Calu3 (cell line): Measurements from ENCODE around the gene CLK2. TPM values are rescaled to one million over a fixed set of nuclear protein-coding genes. Genes with fewer than 3 reads are reported as not detected.
A peak's percentile ranks its signal among the peaks of the same experiment; 100 is the strongest.
"Not testable (repeated sequence)": the region's sequence is repeated elsewhere in the genome, so short reads cannot be mapped to it uniquely, and the experiment has no call there.

Experiments
- BruUV-seq: library from RNA; stranded (reverse); fragments of 400-500 nt; replicated peaks from 2 replicates; lab custom pipeline; 2021; lab: Mats Ljungman, UMichigan
- CTCF ChIA-PET: fragments of 300-600 bp; sonication (Branson Sonifier 250); formaldehyde crosslinking; loops from one replicate; lab custom pipeline; 2022; ENCODE audit warnings: antibody characterized with exemption; lab: Charles Lee
- DNase-seq: peaks from one replicate; pipeline ENCODE4 v3.0.0; 2022
- H3K27ac Mint-ChIP-seq: one replicate; pipeline ENCODE4 v1.8.0; 2022; ENCODE audit warnings: mixed read lengths; ENCODE audit not compliant: unreplicated experiment
- H3K27me3 Mint-ChIP-seq: one replicate; pipeline ENCODE4 v1.8.0; 2022; ENCODE audit warnings: mixed read lengths; ENCODE audit not compliant: unreplicated experiment
- H3K36me3 Mint-ChIP-seq: one replicate; pipeline ENCODE4 v1.8.0; 2022; ENCODE audit warnings: mild to moderate bottlenecking, moderate library complexity, mixed read lengths; ENCODE audit not compliant: insufficient read depth, unreplicated experiment
- H3K4me1 Mint-ChIP-seq: one replicate; pipeline ENCODE4 v1.8.0; 2022; ENCODE audit warnings: mild to moderate bottlenecking, low read depth, mixed read lengths; ENCODE audit not compliant: unreplicated experiment
- H3K4me3 Mint-ChIP-seq: one replicate; pipeline ENCODE4 v1.8.0; 2022; ENCODE audit warnings: mild to moderate bottlenecking, low read depth, moderate library complexity, mixed read lengths; ENCODE audit not compliant: unreplicated experiment
- H3K9me3 Mint-ChIP-seq: one replicate; pipeline ENCODE4 v1.8.0; 2022; ENCODE audit warnings: low read depth, mixed read lengths; ENCODE audit not compliant: unreplicated experiment
- intact Hi-C: fragments of 100-400 bp; cut with micrococcal nuclease; formaldehyde crosslinking; loops from one replicate; pipeline ENCODE4 v1.10.0; 2022; ENCODE audit not compliant: unreplicated experiment
- total RNA-seq: library from RNA; stranded (reverse); gene quantifications from 2 replicates; pipeline ENCODE4 v1.2.3, GENCODE V29; 2022
- TF ChIP-seq, protein P1 (sequence below): fragments of 200-600 bp; IDR thresholded peaks from one replicate; pipeline ENCODE4 v1.8.0; 2022; ENCODE audit warnings: antibody characterized with exemption; ENCODE audit not compliant: unreplicated experiment

CLK2 gene
- total RNA-seq, 1 experiment from 2014 or later = 78.5 TPM

DNA sequence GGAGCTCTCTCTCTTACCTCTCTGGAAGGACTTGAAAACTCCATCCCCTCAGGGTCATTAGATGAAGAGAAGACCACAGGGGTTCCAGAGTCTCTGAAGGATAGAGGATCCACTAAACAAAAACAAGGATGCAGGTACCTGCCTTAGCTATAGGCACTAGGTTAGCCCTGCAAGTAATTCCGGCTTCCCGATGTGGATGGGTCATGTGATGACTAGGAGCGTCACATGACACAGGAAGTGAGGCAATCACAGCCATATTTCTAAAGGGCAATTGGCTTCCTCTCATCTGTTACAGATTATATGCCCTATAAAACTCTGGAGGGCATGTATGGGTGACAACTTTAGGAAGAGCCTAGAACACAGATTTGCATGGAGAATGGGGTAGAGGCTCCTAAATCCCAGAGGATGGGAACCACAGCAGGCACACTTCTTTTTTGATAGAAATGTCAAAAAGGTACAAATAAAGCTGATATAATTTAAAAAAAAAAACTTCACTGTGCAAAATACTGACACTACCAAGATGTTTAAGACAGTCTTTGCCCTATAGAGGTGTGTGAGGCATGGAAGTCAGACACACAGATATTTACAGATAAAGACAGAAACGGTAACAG lies 32.1 kb downstream of the CLK2 start:
- intact Hi-C loops = no loop called here
- CTCF ChIA-PET = interaction anchor here (0.6 to 2.4 kb wide), 3 partner anchors 8 to 269 kb away, joined by 4 to 13 read pairs (median 10); no protein-coding TSS in a partner anchor
- no peaks in the 10 kb centered on the region for H3K9me3 Mint-ChIP-seq
- H3K36me3 Mint-ChIP-seq = peaks cover 34% of the 10 kb centered on the region
- H3K27me3 Mint-ChIP-seq = no peaks in the 10 kb centered on the region
- peak overlapping the region; percentile 66 for H3K27ac Mint-ChIP-seq
- peak; percentile 76 for DNase-seq
- H3K4me3 Mint-ChIP-seq = peak overlapping the region; percentile 62
- TF ChIP-seq, protein P1, sequence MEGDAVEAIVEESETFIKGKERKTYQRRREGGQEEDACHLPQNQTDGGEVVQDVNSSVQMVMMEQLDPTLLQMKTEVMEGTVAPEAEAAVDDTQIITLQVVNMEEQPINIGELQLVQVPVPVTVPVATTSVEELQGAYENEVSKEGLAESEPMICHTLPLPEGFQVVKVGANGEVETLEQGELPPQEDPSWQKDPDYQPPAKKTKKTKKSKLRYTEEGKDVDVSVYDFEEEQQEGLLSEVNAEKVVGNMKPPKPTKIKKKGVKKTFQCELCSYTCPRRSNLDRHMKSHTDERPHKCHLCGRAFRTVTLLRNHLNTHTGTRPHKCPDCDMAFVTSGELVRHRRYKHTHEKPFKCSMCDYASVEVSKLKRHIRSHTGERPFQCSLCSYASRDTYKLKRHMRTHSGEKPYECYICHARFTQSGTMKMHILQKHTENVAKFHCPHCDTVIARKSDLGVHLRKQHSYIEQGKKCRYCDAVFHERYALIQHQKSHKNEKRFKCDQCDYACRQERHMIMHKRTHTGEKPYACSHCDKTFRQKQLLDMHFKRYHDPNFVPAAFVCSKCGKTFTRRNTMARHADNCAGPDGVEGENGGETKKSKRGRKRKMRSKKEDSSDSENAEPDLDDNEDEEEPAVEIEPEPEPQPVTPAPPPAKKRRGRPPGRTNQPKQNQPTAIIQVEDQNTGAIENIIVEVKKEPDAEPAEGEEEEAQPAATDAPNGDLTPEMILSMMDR = no peak
- no TSS peak for BruUV-seq
- peaks cover 20% of the 10 kb centered on the region for H3K4me1 Mint-ChIP-seq

DNA sequence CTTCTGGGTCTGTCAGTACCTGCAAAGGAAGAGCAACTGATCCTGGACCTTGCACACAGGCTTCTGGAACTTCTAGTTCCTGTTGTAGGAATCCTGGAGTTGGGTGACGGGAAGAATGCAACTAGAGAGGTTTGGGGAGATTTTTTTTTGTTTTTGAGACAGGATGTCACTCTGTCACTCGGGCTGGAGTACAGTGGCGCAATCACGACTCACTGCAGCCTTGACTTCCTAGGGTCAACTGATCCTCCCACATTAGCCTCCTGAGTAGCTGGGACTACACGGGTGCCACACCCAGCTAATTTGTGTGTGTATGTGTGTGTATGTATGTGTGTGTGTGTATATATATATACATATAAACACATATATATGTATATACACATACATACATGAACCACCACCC lies 36.9 kb downstream of the CLK2 start:
- DNase-seq = no peak
- no peak overlapping the region for H3K4me3 Mint-ChIP-seq
- H3K4me1 Mint-ChIP-seq = peaks cover 9% of the 10 kb centered on the region
- BruUV-seq = no TSS peak
- TF ChIP-seq, protein P1 = no peak
- no peak overlapping the region for H3K27ac Mint-ChIP-seq
- peaks cover 23% of the 10 kb centered on the region for H3K36me3 Mint-ChIP-seq
- H3K27me3 Mint-ChIP-seq = peaks cover 5% of the 10 kb centered on the region
- intact Hi-C loops = no loop called here
- CTCF ChIA-PET = no interaction called here
- no peaks in the 10 kb centered on the region for H3K9me3 Mint-ChIP-seq

DNA sequence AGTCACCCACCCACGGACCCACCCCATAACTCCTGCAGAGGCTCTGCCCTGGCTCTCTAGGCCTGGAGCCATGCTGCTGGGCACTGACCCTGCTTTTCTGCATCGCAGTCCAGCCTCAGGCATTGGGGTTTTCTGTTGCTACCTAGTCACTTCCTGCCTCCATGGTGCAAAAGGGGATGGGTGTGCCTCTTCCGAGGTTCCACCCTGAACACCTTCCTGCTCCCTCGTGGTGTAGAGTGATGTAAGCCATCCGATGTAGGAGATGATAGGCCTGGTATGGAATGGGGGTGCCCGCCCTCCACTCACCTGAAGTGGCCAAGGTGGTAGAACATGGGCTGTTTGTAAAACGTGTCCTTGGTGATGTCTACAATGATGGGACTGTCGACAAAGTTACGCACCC lies 37.9 kb downstream of the CLK2 start:
- H3K9me3 Mint-ChIP-seq, H3K4me3 Mint-ChIP-seq, BruUV-seq, H3K27me3 Mint-ChIP-seq, intact Hi-C loops, CTCF ChIA-PET, H3K27ac Mint-ChIP-seq, H3K4me1 Mint-ChIP-seq, DNase-seq: not testable (repeated sequence)
- peaks cover 18% of the 10 kb centered on the region for H3K36me3 Mint-ChIP-seq

DNA sequence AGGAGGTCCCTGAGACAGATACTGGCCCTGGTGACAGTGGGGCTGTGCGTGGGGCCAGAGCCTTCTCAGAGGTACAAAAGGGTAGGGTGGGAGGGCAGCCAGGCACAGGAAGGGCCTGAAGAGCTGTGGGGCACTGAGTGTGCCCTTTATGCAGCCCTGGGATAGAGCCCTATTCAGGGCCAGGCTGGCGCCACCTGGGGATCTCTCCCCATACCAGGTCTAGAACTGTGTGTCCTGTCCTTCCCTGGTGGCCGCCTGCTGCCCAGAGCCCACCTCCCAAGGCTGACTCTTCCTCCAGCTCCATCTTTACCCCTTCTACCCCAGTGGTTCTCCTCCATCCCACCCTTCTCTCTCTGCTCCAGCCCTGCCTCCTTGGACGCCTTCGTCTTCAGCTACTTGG lies 39.8 kb downstream of the CLK2 start:
- BruUV-seq, CTCF ChIA-PET, H3K4me3 Mint-ChIP-seq, intact Hi-C loops, H3K27me3 Mint-ChIP-seq, H3K9me3 Mint-ChIP-seq, H3K36me3 Mint-ChIP-seq, H3K27ac Mint-ChIP-seq, H3K4me1 Mint-ChIP-seq, DNase-seq: not testable (repeated sequence)

DNA sequence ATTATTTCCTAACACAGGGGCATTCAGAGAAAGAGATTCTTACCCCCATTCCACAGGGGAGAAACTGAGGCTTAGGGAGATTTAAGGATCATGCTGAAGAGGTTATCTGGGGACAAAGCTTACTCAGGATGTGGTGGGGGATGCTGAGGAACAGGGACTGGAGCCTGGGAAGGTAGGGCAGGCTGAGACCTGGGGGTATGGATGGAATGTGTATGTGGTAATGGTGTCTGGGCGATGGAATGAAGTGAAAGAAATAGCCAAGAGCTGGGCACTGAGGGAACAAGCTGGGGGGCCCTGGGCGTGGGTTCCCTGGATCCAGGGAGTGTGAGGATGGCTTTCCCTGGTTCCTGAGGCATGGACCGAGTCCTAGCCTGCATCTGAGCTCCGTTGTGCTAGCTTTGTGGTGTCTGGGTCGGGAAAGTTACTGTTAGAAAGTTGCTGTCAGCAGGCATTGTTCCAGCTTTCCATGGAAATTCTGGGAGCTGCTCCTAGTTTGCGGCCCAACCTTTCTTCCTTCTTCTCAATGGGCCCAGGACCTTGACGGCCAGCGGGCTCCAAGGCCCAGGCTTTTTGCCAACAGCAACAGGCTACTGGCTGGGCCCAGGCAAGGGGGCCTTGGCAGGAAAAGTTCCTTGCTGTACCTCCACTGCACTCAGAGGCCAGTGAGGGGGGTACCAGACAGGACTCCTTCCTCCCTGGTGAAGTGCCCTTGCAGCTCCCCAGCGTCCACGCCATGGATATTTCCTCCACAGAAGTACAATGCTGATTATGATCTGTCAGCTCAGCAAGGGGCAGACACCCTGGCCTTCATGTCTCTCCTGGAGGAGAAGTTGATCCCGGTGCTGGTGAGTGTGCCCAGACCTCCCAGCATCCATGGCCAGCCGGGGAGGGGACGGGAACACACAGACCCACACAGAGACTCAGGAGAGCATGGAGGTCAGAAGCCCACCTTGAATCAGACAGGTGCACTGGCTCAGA lies 41.0 kb downstream of the CLK2 start:
- H3K4me1 Mint-ChIP-seq, BruUV-seq, H3K27me3 Mint-ChIP-seq, intact Hi-C loops, H3K9me3 Mint-ChIP-seq, DNase-seq, H3K27ac Mint-ChIP-seq, H3K4me3 Mint-ChIP-seq: not testable (repeated sequence)
- H3K36me3 Mint-ChIP-seq = peaks cover 12% of the 10 kb centered on the region
- CTCF ChIA-PET = interaction anchor here (0.8 kb wide), 1 partner anchor 19 kb away, joined by 3 read pairs; no protein-coding TSS in a partner anchor

DNA sequence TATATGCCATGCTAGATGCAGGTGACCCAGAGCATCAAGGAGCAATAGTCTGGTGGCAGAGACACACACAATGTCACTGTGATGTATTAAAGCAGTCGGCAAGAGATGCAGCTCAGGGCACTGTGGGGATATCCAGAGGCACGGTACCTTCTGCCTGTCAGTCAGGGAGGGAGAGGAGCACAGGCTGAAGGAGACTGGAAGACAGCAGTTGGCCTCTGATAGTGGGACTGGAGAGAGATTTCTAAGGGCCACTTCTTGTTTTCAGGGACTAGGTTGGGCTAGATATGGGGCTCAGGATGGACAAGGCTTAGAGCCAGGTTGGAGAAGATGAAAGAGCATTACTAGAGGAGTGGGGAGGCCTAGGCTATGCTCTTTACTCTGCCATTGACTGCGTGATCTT lies 42.0 kb downstream of the CLK2 start:
- H3K9me3 Mint-ChIP-seq, BruUV-seq, intact Hi-C loops, H3K4me1 Mint-ChIP-seq, H3K27me3 Mint-ChIP-seq, H3K4me3 Mint-ChIP-seq, H3K27ac Mint-ChIP-seq, DNase-seq: not testable (repeated sequence)
- CTCF ChIA-PET = interaction anchor here (0.8 kb wide), 1 partner anchor 20 kb away, joined by 3 read pairs; no protein-coding TSS in a partner anchor
- peaks cover 22% of the 10 kb centered on the region for H3K36me3 Mint-ChIP-seq
